NCI-H226 (cell line): ENCODE data around the gene APMAP.
A peak's percentile ranks its signal among the peaks of the same experiment; 100 is the strongest.
"Not testable (repeated sequence)": the region's sequence is repeated elsewhere in the genome, so short reads cannot be mapped to it uniquely, and the experiment has no call there.

ENCODE experiments used
- DNase-seq: peaks from one replicate; pipeline ENCODE4 v3.0.0-alpha.2; 2015

Gene APMAP

GRCh38 chr20:25005661-25006060, 13.1 kb upstream of the APMAP start:
- DNase-seq, result no peak

GRCh38 chr20:25005220-25005619, 12.7 kb upstream of the APMAP start:
- no peak for DNase-seq

GRCh38 chr20:25003002-25003401, 10.5 kb upstream of the APMAP start:
- no peak for DNase-seq

GRCh38 chr20:25001323-25001722, 8.8 kb upstream of the APMAP start:
- not testable (repeated sequence) for DNase-seq

- peak; percentile 81 for DNase-seq
Measured at GRCh38 chr20:25000268-25000801, 7.8 kb upstream of the APMAP start.

GRCh38 chr20:24999568-24999967, 7.0 kb upstream of the APMAP start:
- no peak for DNase-seq

GRCh38 chr20:24998631-24999445, 6.3 kb upstream of the APMAP start:
- no peak for DNase-seq

GRCh38 chr20:24998121-24998520, 5.6 kb upstream of the APMAP start:
- no peak for DNase-seq

- DNase-seq, result no peak
Measured at GRCh38 chr20:24996449-24997377, 4.2 kb upstream of the APMAP start.

- peak; percentile 35 for DNase-seq
Measured at GRCh38 chr20:24995741-24996448, 3.3 kb upstream of the APMAP start.

- peak; percentile 43 for DNase-seq
Measured at GRCh38 chr20:24994470-24995368, 2.2 kb upstream of the APMAP start.

- DNase-seq, result no peak
Measured at GRCh38 chr20:24994186-24994465, 1.6 kb upstream of the APMAP start.

- DNase-seq, result peak; percentile 32
Measured at GRCh38 chr20:24993337-24994185, 1.0 kb upstream of the APMAP start.

- no peak for DNase-seq
Measured at GRCh38 chr20:24991897-24992486, 559 bp downstream of the APMAP start.

GRCh38 chr20:24990810-24991252, 1.7 kb downstream of the APMAP start:
- DNase-seq, result no peak

GRCh38 chr20:24989162-24989561, 3.4 kb downstream of the APMAP start:
- no peak for DNase-seq

- no peak for DNase-seq
Measured at GRCh38 chr20:24987873-24988835, 4.4 kb downstream of the APMAP start.

- DNase-seq, result peak; percentile 13
Measured at GRCh38 chr20:24987244-24987643, 5.3 kb downstream of the APMAP start.

- no peak for DNase-seq
Measured at GRCh38 chr20:24986436-24987015, 6.0 kb downstream of the APMAP start.
